Activated CD4-positive, alpha-beta T cell treated with anti-CD3 and anti-CD28 coated beads for 24 hours (primary cell): ENCODE data around the gene F10.

Experiments
- DNase-seq, 2 donors: peaks; one replicate each; pipeline ENCODE4 v3.0.0-alpha.2; 2020; ENCODE audit warnings: low read depth in 2 of 2

The F10 gene

DNA sequence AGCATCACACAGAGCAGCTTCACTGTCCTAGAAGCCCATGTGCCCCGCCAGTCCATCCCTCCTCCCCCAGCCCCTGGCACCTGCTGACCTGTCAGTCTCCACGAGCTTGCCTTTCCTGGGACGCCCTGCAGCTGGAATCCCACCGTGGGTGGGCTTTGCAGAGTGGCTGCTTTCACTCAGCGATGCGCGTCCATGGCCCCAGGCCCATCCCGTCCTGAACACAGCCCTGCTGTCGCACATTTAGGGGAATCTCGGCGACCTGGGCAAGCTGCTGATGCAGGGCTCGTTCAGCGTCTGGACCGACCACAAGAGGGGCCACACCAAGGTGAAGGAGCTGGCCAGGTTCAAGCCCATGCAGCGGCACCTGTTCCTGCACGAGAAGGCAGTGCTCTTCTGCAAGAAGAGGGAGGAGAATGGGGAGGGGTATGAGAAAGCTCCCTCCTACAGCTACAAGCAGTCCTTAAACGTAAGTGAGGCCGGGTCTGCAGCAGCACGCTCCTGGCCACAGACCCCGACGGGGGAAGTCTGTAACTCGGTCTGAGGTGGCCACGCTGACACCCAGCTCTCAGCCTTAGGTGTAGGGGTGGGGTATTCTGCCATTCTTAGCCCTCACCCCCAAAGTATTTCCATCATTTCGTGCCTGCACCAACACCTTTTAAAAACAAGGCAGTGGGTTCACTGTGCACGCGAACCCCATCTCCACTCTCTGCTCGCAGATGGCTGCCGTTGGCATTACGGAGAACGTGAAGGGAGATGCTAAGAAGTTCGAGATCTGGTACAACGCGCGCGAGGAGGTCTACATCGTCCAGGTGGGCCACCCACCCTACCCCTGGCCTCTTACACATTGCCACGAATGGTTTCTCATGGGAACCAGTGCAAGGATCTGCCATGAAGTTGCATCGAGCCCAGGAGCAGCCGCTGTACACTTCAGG lies 35.3 kb upstream of the F10 start:
- DNase-seq: no peak

DNA sequence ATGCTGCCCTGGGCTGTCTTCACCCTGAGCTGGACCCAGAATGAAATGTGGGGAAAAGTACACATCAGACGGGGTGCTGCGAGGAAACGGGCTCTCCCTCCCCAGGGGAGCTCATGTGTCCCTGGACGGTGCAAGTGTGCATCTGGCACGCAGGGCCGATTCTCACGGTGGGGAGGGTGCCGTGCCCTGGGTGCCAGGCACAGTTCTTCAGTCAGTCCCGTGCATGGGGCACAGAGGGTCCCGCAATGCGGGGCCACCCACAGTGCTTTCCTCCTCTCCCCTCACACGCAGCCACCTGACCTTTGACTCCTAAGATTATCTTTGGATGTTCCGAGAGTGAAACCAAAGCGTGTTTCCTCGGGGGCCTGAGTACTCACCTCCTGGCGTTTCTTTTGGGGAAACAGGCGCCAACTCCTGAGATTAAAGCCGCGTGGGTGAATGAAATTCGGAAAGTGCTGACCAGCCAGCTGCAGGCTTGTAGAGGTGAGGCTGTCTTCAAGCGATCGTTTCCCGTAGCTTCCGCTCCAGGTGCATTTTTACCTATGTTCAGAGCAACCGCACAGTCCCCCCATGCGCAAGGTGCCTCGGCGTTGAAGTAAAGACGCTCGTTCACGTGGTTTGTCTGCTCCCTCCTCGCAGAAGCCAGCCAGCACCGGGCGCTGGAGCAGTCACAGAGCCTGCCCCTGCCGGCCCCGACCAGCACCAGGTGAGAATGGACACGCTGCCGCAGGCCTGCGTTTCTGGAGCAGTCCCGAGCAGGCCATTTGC lies 34.5 kb upstream of the F10 start:
- DNase-seq: no peak

DNA sequence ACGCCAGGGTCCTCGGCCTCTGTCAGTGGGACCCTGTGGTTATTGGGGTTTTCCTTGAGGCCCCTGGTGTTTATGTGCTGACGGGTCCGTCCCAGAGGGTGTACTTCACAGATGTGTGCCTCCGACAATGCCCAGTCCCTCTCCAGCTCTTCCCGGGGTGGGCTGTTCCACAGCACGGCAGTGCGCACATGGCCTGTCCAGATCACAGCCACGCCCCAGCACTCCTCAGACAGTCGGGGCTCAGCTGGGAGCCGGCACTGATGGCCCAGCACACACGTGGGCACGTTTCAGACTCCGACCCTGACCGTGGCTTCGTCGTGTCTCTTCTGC lies 33.9 kb upstream of the F10 start:
- DNase-seq: no peak

DNA sequence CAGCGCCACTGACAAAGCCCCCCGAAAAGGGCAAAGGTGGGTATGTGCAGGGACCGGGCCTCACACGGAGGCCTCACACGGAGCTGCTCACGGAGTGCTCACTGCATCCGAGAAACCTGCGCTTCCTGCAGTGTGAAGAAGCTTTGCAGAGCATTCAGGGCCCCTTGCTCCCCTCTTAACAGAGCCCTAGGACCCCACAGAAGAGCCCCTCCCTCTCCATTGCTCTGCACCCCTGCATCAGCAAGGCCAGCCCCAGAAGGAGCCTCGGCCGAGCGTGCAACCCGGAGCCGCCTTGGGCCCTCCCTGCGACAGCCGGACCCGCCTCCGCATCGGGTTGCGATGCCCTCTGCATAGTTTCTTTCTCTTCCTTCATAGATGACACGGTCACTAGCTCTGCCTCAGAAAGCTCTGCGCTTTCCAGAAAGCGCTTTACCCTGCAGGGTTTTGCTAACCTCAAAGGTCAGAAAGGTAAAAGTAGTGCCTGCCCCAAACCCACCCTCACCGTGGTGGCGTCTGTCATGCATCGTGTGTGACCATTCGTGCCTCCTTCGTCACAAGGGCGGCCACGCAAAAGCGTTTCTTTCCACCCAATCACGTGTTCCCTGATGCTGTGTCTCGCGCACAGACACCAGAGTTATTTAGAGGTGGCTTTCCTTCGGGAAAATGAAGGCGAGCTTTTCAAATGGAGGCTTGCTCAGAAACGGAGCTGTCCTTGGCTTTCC lies 32.7 kb upstream of the F10 start:
- DNase-seq: no peak

DNA sequence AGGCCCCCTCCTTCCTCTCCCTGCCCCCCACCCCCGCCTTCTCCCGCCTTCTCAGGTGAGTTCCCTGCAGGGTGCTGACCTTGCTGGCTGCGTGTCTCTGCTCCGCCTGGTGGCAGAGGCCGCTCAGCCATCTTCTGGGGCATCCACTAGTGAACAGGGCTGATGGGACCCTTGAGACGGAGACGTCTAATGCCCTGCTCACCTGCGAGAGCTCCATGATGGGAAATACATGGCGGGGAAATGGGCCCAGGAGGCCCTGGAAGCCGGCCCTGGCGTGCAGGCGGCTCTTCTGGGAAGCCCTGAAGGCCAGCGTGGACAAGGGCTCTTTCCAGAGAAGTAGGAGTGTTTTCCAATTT lies 32.2 kb upstream of the F10 start:
- no peak for DNase-seq

DNA sequence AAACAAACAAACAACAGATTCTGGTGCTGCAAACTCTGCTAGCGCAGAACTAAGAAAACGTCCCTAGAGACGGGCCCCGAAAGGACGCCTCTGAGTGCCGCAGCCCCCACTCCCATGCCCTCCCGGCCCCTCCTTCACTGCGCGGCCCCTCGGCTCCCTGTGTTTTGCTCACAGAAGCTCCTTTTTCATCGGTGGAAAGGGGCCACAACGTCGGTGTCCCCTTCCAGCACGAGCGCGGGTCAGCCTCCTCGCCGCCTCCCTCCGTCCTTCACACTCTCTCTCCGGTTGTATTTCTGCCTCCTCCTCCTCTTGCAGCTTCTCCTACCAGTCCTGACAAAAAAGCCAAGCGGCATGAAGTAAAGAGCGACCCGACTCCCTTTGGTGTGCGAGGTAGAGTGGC lies 31.8 kb upstream of the F10 start:
- DNase-seq: no peak

DNA sequence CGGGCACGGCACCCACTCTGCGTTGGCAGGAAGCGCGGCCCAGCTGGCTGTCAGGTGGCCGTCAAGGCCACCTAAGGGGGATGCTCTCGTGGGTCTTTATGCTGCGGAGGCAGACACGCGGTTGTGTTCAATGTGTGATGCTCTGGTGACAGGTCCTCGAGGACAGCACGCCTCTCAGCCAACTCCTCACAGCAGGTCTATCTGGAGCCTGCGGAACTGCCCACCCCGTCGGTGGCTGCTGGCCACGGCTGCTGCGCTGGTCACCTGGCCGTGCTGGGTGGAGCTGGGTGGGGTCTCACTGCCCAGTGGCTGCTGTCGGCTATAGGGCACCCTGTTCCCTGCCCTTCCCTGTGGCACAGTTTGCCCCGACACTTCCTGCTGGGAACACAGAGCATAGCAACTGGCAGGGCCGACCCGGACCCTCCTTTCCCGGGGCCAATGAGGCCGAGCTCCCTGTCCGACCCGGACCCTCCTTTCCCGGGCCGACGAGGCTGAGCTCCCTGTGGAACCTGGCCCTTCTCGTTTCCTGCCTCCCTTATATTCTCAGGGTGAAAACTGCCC lies 31.3 kb upstream of the F10 start:
- DNase-seq: no peak

DNA sequence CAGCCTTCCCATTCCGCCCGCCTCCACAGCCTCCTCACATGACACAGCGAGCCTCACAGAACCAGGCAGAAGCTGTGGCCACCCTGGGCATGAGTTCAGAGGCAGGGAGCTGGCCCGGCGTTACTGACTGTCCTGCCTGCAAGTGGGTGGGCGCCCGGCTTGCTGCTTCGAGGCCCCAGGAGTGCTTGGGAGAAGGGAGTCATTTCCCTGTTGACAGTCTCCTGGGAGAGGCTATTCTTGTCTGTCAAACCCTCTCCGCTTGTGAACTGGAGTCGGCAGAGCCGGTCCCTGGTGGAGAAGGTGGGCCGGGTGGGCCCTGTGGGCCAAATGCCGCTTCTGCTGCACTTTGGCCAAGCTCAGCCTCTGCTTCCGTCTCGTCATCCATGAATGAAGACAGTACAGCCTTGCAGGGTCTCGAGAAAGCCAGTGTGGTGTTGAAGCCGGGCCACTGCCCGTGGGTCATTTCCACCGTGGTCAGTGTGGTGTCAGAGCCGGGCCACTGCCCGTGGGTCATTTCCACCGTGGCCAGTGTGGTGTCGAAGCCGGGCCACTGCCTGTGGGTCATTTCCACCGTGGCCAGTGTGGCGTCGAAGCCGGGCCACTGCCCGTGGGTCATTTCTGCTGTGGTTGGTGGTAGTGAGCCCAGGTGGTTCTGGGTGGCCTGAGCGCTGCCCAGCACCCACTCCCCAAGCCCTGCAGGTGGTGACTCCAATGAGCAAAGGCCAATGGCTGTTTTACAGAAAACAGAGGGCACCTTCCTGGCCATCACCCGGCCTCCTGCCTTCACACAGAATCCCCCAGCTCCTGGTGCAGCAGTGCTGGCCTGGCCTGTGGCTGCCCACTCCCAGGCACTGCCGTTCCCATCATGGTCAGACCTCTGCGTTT lies 30.5 kb upstream of the F10 start:
- DNase-seq: no peak

DNA sequence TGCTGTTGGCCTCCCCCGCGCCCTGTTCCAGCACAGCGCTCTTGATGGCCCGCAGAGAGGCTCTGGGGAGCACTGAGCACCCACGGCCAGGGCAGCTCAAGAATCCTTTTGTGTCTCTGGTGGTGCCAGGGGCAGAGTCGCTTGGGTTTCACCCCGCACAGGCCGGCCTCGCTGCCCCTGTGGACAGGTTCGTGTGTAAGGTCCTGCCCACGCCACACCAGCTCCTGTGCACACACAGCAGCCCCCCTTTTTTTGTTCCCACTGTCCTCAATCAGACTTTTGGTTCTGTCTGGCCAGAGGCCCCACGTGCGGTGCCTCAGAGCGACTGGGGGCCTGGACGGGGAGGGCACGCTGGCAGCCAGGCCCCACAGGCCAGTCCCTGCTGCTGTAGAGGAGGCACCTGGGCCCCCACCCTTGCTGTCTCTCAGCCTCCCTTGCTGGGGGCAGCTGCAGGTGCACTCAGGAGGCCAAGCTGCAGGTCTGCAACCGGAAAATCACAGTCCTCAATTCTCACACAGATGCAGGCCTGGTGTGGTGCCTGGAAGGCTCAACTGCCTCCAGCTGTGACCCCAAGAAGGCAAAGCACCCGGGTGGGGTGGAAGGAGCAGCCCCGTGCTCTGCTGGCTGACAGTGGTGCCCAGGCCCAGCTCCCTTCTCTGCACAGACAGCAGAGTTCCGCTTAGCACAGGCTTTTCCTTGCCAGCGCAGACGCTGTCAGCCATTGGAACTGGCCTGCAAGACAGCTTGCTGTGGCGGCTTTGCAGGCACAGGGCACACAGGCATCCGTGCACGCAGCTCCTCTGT lies 29.6 kb upstream of the F10 start:
- DNase-seq: no peak

DNA sequence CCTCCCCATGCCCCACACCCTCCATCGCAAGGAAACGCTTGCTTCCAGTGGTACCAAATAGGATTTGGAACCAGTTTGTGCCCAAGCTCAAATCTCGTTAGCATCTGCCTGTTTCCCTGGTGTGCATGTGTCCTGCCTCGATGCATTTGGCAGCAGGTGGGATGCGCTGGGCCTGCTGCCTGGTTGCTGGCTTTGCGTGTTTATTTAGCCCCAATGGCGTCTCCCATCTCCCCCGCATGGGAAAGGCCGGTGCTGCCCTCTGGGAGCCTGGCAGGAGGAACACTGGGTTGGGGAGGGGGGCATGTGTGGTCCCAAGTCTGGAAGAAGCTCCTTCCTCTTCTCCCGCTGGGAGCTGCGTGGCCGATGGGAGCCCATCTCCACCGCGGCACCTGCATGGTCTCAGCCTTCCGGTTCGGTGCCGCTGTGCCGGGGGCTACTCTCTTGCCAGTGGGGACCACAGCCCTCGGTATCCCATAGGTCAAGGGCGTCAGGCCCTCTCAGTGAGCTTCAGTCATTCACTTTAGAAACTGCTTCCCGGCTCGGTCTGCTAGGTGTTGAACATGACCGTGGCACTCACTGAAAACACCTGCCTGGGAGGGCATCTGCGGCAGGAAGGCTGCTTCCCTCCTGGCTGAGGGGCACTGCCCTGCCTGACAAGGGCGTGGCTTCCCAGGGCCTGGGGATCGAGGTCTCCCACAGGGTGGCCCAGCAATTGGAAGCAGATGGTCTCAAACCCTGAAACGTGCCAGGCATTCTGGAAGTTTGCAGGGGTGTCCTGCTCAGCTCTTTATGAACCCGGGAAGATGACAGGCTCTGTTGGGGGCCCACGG lies 28.8 kb upstream of the F10 start:
- no peak for DNase-seq

DNA sequence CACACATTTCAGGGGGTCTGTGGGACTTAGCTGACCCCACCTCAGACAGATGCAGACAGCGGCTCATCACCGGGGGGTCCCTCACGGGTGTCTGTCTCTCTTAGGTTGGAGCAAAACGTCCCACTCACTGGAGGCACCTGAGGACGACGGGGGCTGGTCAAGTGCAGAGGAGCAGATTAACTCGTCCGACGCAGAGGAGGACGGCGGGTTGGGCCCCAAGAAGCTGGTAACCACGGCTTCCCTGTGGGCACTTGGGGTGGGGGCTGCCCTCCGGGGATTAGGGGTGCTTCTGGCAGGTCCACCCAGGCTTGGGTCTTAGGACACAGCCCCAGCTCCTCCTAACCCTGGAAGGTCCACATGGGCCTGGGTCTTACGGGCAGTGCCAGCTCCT lies 28.2 kb upstream of the F10 start:
- no peak for DNase-seq

DNA sequence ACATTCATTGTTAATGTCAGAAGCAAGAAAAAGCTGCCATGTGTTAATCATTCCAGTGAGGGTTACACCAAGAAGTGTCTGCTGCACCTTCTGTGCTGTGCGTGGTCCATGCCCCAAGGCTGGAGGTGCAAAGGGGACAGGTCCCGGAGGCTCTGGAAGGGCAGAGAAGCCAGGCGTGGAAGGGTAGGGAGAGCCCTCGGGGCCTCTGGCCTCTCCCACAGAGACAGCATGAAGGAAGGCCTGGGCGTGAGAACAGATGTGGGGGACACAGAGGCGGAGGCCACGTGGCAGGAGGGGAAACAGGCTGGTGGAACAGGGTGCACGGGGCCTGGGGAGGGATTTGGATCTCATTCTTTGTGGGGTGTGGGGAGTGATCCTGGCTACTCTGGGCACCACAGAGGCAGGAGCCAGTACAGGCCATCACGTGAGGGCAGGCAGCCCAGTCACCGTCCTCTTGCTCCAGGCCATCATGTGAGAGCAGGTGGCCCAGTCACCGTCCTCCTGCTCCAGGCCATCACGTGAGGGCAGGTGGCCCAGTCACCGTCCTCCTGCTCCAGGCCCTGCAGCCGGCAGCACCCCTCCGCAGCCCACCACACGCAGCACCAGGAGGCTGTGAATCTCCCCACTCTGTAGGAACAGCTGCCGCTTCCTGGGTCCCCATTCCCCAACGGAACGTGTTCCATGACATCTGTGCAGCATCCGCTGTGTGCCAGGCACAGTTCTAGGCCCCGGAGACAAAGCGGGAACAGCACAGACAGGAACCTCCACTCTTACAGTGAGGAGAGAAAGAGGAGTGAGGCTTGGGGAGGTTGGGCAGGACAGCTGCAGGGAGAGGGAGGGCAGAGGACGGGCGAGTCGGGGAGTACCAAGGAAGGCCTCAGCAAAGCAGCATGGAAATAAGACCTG lies 27.2 kb upstream of the F10 start:
- no peak for DNase-seq

DNA sequence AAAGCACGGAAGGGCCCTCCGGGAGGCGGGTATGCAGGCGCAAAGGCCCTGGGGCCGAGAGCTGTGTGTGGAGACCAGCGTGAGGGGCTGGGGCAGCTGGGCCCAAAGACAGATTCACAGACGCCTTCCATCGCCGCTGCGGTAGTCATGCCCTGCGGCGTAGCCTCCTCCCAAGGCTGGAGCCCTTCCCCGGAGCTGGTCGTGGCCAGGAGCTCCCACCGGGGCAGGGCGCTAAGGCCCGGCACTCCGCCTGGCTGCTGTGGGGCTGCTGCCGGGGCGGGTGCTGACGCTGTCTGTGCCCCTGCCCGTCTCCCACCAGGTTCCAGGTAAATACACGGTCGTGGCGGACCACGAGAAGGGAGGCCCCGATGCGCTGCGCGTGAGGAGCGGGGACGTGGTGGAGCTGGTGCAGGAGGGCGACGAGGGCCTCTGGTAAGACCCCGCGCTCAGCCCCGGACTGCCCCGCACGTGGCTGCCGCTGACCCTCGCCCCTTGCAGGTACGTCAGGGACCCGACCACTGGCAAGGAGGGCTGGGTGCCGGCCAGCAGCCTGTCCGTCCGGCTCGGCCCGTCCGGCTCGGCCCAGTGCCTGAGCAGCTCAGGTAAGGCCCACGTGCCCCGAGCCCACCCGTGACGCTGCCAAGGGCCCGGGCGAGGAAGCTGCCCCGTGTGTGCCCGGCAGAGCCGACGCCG lies 26.4 kb upstream of the F10 start:
- DNase-seq: no peak

DNA sequence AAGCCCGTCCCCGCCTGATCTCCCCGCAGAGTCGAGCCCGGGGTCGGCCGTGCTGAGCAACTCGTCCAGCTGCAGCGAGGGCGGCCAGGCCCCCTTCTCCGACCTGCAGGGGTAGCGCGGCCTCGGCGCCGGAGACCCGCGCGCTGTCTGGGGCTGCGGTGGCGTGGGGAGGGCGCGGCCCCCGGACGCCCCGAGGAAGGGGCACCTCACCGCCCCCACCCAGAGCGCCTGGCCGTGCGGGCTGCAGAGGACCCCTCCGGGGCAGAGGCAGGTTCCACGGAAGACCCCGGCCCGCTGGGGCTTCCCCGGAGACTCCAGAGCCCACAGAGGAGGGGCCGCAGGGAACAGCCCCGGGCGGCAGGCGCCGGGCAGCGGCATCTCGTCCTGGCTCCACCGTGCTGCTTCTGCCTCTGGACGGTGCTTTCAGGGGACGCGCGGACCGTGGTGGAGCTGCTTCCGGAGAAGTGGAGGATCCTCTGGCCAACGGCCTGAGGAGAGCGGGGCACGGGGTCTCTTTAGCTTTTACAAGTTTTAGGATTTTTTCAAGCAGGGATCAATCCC lies 25.8 kb upstream of the F10 start:
- DNase-seq: no peak

DNA sequence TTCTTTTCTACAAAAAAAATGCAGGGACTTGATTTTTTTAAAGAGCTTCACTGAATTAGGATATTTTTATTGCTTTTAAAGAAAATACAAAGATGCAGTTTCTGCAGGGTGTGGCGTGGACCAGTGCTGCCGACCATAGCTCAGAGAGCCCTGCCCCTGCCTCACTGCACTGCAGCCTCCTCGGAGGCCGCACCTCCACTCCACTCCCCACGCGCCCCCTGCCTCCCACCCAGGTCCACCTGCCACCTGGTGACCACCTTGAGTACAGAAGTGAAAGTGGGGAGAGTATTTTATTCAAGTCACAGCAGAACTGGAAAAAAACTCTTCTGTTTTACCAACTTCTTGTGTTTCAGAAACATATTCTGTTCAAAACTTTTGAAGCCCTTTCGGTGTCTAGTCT lies 24.9 kb upstream of the F10 start:
- DNase-seq: no peak

DNA sequence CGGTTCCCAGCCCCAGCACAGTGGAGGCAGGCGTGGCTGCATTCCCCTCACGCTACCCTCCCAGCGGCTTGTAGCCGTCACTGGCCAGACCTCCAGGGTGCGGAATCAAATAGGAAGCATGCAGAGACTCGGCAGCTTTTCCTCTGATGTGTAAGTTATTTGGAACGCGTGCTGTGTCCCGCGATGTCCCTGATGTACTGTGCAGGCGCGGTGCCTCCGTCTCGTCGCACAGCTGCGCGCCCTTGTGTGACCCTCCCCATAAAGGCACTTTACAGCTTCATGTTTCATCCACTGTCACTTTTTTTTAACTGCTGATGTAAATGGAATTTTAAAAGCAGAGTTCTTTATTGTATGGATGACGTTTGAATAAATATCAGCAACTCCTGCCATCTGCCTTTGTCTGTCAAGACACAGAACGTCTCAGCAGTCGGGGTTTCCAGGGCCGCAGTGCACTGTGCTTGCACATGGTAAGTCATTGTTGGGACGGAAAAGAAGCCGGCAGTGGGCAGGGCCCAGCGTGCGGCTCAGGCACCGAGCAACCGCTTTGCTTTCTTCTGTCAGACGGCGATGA lies 24.4 kb upstream of the F10 start:
- no peak for DNase-seq

DNA sequence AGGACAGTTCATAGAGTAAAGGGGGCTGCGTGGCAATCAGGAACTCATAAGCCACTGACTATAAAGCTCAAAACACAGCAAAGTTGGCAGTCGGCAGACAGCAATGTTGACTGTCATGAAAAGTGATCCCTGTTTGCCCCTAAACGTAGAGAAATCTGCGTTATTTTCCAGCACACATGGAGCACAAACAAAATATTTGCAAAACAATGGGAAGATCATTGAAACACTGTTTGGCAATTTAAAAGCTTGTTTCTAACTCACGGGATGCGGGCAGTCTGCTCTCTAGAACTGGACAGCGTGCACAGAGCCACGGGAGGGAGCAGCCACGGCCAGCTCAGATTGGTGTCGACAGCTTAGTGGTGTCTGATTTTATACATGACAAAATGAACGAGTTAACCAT lies 23.5 kb upstream of the F10 start:
- no peak for DNase-seq
